ENCODE measurements around the gene ANXA2. TPM values are rescaled to one million over a fixed set of nuclear protein-coding genes. Genes with fewer than 3 reads are reported as not detected.
A peak's percentile ranks its signal among the peaks of the same experiment; 100 is the strongest.

The ANXA2 gene
- total RNA-seq, 1 experiment from 2014 or later, result 436 TPM

- DNase-seq (ENCODE audit: low read depth, low spot score), result no peak
- in situ Hi-C loops (cut with HindIII; ENCODE audit: low pct_unique_long_range_greater_than_20kb, low sequenced_read_pairs), result no loop called here
Measured at GRCh38 chr15:60395276-60396011, 2.3 kb downstream of the ANXA2 start.

GRCh38 chr15:60394689-60395097, 3.1 kb downstream of the ANXA2 start:
- in situ Hi-C loops (cut with HindIII; ENCODE audit: low pct_unique_long_range_greater_than_20kb, low sequenced_read_pairs), result no loop called here
- no peak for DNase-seq (ENCODE audit: low read depth, low spot score)

GRCh38 chr15:60392986-60393790, 4.6 kb downstream of the ANXA2 start:
- in situ Hi-C loops (cut with HindIII; ENCODE audit: low pct_unique_long_range_greater_than_20kb, low sequenced_read_pairs), result no loop called here
- DNase-seq (ENCODE audit: low read depth, low spot score), result peak; percentile 74

GRCh38 chr15:60392601-60392985, 5.2 kb downstream of the ANXA2 start:
- in situ Hi-C loops (cut with HindIII; ENCODE audit: low pct_unique_long_range_greater_than_20kb, low sequenced_read_pairs), result no loop called here
- peak; percentile 56 for DNase-seq (ENCODE audit: low read depth, low spot score)

- in situ Hi-C loops (cut with HindIII; ENCODE audit: low pct_unique_long_range_greater_than_20kb, low sequenced_read_pairs), result no loop called here
- no peak for DNase-seq (ENCODE audit: low read depth, low spot score)
Measured at GRCh38 chr15:60391722-60392315, 6.0 kb downstream of the ANXA2 start.

GRCh38 chr15:60390871-60391501, 6.8 kb downstream of the ANXA2 start:
- peak; percentile 90 for DNase-seq (ENCODE audit: low read depth, low spot score)
- in situ Hi-C loops (cut with HindIII; ENCODE audit: low pct_unique_long_range_greater_than_20kb, low sequenced_read_pairs), result no loop called here

- no peak for DNase-seq (ENCODE audit: low read depth, low spot score)
- in situ Hi-C loops (cut with HindIII; ENCODE audit: low pct_unique_long_range_greater_than_20kb, low sequenced_read_pairs), result no loop called here
Measured at GRCh38 chr15:60390231-60390630, 7.6 kb downstream of the ANXA2 start.

- DNase-seq (ENCODE audit: low read depth, low spot score), result no peak
- in situ Hi-C loops (cut with HindIII; ENCODE audit: low pct_unique_long_range_greater_than_20kb, low sequenced_read_pairs), result no loop called here
Measured at GRCh38 chr15:60389261-60390077, 8.3 kb downstream of the ANXA2 start.

- in situ Hi-C loops (cut with HindIII; ENCODE audit: low pct_unique_long_range_greater_than_20kb, low sequenced_read_pairs), result no loop called here
Measured at GRCh38 chr15:60387321-60387720, 10.5 kb downstream of the ANXA2 start.

GRCh38 chr15:60386615-60387014, 11.2 kb downstream of the ANXA2 start:
- in situ Hi-C loops (cut with HindIII; ENCODE audit: low pct_unique_long_range_greater_than_20kb, low sequenced_read_pairs), result no loop called here

More at GRCh38 chr15:60387321-60387720, 10.5 kb downstream of the ANXA2 start:
- no peak for DNase-seq (ENCODE audit: low read depth, low spot score)

GRCh38 chr15:60385620-60386552, 11.9 kb downstream of the ANXA2 start:
- no peak for DNase-seq (ENCODE audit: low read depth, low spot score)
- in situ Hi-C loops (cut with HindIII; ENCODE audit: low pct_unique_long_range_greater_than_20kb, low sequenced_read_pairs), result no loop called here

More at GRCh38 chr15:60386615-60387014, 11.2 kb downstream of the ANXA2 start:
- DNase-seq (ENCODE audit: low read depth, low spot score), result no peak

- DNase-seq (ENCODE audit: low read depth, low spot score), result no peak
- in situ Hi-C loops (cut with HindIII; ENCODE audit: low pct_unique_long_range_greater_than_20kb, low sequenced_read_pairs), result no loop called here
Measured at GRCh38 chr15:60384526-60385126, 13.2 kb downstream of the ANXA2 start.

- no peak for DNase-seq (ENCODE audit: low read depth, low spot score)
- in situ Hi-C loops (cut with HindIII; ENCODE audit: low pct_unique_long_range_greater_than_20kb, low sequenced_read_pairs), result no loop called here
Measured at GRCh38 chr15:60384053-60384452, 13.7 kb downstream of the ANXA2 start.

GRCh38 chr15:60382773-60383674, 14.8 kb downstream of the ANXA2 start:
- no peak for DNase-seq (ENCODE audit: low read depth, low spot score)
- in situ Hi-C loops (cut with HindIII; ENCODE audit: low pct_unique_long_range_greater_than_20kb, low sequenced_read_pairs), result no loop called here

GRCh38 chr15:60381148-60381788, 16.5 kb downstream of the ANXA2 start:
- no peak for DNase-seq (ENCODE audit: low read depth, low spot score)
- in situ Hi-C loops (cut with HindIII; ENCODE audit: low pct_unique_long_range_greater_than_20kb, low sequenced_read_pairs), result no loop called here
